Nucleus accumbens (tissue), 56 donors: ENCODE results near the gene APOL2.
"Not testable (repeated sequence)": the region's sequence is repeated elsewhere in the genome, so short reads cannot be mapped to it uniquely, and the experiment has no call there.

ENCODE experiments used
- DNase-seq, 56 donors: peaks; one replicate each; lab custom pipeline; 2025; lab: John Stamatoyannopoulos, UW

APOL2 gene

GRCh38 chr22:36239401-36240171 lies at the start of gene APOL2:
Gene APOL2, minus strand, starts transcription at chr22:36239527. Its CDS starts 6,365 bp downstream, at chr22:36233162.
- peak in 55 of 56 donors; percentile 22 to 88 (median 71) for DNase-seq

DNA sequence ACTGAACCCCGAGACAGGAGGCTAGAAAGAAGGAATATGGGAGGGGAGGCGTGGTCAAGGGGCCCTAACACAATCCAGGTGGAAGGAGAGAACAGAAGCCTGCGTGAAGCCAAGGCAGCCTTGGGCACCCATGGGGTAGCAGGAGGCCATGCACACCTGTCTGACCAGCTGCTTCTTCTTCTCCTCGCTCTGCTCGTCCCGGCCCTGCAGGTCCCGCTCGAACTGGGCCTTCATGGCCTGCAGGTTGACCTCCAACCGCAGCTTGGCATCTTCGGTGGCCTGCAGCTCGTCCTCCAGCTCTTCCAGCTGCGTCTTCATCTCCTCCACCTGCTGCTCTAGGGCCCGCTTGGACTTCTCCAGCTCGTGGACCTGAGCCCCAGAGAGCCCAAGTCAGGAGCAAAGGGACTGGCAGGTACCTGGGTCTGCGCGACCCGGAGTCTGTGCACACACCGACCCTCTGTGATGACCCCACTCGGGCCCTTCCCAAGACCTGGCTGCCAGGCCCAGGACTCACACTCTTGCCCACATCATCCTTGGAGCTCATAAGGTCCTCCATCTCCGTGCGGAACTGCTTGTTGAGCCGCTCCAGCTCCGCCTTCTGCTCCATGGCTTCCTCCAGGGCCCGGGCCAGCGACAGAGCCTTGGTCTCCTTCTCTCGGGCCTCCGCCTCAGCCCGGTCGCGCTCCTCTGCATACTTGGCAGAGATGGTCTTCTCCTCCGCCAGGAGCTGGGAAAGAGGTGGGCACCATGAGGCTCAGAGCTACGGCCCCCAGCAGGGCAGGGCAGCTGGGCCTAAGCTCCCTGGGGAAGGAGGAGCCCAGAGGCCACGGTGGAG lies 49.5 kb upstream of the APOL2 start:
- no peak for DNase-seq

GRCh38 chr22:36287881-36288515 lies 48.7 kb upstream of the APOL2 start:
- DNase-seq: no peak

DNA sequence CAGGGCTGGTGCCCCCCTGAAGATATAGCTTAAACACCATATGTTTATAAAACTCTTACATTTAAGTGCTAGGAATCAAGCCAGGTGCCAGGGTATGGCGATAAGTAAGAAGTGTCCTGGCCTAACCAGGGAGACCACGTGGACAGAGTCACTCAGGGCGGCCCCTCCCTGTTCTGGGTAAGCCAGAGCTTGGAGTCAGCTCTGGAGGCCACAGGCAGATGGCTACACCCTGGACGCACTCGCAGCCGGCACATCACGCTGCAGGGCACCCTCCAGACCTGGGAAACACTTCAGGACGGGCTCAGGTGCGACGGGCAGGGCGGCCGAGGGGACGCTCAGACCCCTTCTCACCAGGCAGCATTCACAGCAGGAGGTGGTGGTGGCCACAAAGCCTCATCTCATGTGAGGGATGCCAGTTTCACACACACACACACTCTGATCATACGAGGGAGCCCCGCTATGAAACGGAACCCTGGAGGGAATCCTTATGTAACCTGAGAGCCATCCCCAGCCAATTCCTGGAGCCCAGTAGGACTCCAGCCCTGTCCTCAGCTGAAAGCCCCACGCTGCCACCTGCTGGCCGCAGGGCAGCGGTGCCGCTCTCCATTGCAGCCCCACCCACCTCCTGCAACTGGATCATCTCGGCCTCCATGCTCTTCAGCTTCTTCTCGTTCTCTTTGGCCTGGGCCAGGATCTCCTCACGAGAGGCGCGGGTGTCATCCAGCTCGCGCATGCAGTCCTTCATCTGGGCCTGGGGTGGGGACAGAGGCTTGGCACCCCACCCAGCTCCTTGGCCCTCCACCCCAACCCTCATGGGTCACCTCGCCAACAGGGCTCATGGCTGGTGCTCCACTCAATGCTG lies 47.0 kb upstream of the APOL2 start:
- DNase-seq: peak in 49 of 56 donors; percentile 7 to 84 (median 46)

DNA sequence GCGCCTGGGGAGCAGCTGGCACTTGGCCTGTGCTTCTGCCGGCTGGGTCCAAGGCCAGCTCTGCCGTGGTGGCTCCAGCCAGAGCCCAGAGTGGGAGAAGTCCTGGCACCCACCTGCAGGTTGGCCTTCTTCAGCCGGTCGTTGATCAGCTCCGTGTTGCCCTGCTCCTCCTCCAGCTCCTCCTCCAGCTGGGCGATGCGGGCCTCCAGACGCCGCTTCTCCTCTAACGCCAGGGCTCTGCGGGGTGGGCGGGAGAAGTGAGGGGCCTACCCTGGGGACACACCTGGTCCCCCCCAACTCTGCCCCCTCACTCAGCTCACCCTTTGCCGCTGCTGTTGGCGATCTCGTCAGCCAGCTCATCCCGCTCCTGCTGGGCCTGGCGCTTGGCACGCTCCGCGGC lies 46.2 kb upstream of the APOL2 start:
- DNase-seq: no peak

DNA sequence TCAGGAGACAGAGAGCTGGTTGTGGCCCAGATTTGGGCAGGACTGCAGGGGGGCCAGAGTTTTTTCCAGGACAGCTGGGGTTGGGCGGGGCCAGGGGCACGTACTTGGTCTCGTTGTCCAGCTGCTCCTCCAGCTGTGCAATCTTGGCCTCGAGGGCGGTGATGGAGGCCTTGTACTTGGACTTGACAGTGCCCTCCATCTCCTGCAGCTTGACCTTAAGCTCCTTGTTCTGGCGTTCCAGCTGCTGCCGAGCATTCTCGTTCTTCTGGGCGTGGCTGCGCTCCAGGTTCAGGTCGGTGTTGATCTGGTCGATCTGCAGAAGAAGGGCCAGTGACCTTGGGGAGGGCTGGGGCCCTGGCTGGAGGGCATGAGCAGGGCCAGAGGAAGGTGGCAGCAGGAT lies 45.7 kb upstream of the APOL2 start:
- no peak for DNase-seq

- no peak for DNase-seq
These were observed 44.8 kb upstream of the APOL2 start for GRCh38 chr22:36284171-36284571.

- no peak for DNase-seq
These were observed 43.1 kb upstream of the APOL2 start for GRCh38 chr22:36282328-36282831.

DNA sequence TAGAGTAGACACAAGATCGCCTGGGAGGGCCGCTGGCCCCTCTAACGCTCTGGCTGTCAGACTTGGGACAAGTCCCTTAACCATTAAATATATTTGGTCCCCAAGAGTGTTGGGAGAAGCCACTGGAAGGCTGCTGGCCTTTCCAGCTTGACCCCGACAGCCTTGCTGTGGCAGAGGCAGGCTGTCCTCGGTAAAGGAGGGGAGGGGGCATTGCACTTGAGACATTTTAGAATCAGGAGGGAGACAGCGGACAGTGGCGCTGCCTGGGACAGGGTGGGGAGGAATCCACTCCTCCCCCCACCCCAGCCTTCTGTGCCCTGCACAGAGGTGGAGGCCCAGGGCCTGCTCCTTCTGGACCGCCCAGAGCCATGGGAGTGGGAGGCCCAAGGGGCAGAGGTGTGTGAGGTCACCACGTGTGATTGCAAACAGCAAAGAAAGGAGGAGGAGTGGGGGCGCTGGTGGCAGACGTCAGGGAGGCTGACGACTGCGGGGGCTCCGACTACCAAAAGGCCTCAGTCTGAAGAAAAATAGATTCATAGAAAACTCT lies 42.5 kb upstream of the APOL2 start:
- no peak for DNase-seq

- no peak for DNase-seq
These were observed 41.1 kb upstream of the APOL2 start for GRCh38 chr22:36280379-36280778.

GRCh38 chr22:36279219-36279666 lies 39.9 kb upstream of the APOL2 start:
- DNase-seq: no peak

DNA sequence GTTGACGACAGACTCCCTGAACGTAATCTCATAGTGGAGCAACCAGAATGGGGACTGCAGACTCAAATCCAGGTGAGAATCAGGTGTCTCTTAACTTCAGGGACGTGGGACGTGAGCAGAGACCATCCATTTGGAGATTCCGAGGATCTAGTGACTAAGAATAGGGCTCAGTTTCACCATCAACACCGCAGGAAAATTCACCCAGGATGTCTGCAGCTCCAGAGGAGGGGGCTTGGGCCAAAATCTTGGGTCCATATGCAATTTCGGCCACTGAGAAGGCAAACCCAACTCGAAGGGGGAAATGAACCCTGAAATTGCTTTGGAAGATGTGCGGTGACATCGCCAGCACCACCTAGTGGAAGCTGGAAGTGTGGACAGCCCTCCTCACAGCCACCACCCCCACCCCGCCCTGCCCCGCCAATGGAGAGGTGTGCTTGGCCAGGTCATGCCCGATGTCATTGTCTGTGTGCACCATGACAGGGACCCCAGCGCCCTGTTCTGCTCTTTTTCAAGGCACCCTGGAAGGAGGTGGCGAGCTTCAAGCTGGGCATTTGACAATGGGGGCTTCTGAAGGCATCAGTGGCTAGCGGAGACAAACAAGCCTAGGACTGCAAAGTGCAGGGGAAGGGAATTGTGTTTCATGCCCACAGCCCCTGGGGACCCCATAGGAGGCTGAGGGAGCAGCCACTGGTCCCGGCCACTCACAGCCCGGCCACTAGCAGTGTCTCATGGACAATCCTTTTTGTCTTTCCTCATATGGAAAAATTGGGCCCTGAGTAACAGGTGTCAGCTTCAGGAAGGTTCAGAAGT lies 38.4 kb upstream of the APOL2 start:
- DNase-seq: peak in 33 of 56 donors; percentile 7 to 68 (median 30)

GRCh38 chr22:36274531-36274930 lies 35.2 kb upstream of the APOL2 start:
- no peak for DNase-seq

DNA sequence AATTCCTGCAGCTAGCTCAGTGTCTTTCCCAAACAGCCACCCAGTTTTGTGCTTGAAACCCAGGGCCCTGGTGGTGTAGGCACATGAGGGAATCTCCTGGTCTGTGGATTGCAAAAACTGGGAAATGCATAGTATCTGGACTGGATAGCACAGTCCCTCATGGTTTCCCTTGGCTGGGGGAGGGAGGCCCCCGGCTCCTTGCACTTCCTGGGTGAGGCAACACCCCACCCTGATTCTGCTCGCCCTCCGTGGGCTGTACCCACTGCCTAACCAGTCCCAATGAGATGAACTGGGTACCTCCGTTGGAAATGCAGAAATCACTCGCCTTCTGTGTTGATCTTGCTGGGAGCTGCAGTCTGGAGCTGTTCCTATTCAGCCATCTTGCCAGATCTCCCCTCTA lies 32.6 kb upstream of the APOL2 start:
- not testable (repeated sequence) for DNase-seq

DNA sequence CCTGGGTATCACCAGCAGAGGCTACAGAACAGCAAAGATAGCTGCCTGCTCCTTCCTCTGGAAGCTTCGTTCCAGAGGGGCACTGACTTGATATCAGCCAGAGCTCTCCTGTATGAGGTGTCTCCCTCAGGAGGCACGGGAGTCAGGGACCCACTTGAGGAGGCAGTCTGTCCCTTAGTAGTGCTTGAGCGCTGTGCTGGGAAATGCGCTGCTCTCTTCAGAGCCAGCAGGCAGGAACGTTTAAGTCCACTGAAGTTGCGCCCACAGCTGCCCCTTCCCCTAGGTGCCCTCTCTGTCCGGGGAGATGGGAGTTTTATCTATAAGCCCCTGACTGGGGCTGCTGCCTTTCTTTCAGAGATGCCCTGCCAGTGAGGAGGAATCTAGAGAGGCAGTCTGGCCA lies 31.9 kb upstream of the APOL2 start:
- not testable (repeated sequence) for DNase-seq

GRCh38 chr22:36267896-36268485 lies 28.7 kb upstream of the APOL2 start:
- DNase-seq: no peak

GRCh38 chr22:36267058-36267457 lies 27.7 kb upstream of the APOL2 start:
- DNase-seq: no peak
